GM21381 (cell line): Measurements from ENCODE around the gene TM7SF3.
A peak's percentile ranks its signal among the peaks of the same experiment; 100 is the strongest.
"Not testable (repeated sequence)": the region's sequence is repeated elsewhere in the genome, so short reads cannot be mapped to it uniquely, and the experiment has no call there.

Experiments
- ATAC-seq: cut with Tn5 transposase; IDR thresholded peaks from one replicate; pipeline ENCODE4 v1.9.1; 2021; ENCODE audit warnings: mild to moderate bottlenecking, moderate library complexity; ENCODE audit not compliant: unreplicated experiment

TM7SF3 gene, protein sequence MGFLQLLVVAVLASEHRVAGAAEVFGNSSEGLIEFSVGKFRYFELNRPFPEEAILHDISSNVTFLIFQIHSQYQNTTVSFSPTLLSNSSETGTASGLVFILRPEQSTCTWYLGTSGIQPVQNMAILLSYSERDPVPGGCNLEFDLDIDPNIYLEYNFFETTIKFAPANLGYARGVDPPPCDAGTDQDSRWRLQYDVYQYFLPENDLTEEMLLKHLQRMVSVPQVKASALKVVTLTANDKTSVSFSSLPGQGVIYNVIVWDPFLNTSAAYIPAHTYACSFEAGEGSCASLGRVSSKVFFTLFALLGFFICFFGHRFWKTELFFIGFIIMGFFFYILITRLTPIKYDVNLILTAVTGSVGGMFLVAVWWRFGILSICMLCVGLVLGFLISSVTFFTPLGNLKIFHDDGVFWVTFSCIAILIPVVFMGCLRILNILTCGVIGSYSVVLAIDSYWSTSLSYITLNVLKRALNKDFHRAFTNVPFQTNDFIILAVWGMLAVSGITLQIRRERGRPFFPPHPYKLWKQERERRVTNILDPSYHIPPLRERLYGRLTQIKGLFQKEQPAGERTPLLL

DNA sequence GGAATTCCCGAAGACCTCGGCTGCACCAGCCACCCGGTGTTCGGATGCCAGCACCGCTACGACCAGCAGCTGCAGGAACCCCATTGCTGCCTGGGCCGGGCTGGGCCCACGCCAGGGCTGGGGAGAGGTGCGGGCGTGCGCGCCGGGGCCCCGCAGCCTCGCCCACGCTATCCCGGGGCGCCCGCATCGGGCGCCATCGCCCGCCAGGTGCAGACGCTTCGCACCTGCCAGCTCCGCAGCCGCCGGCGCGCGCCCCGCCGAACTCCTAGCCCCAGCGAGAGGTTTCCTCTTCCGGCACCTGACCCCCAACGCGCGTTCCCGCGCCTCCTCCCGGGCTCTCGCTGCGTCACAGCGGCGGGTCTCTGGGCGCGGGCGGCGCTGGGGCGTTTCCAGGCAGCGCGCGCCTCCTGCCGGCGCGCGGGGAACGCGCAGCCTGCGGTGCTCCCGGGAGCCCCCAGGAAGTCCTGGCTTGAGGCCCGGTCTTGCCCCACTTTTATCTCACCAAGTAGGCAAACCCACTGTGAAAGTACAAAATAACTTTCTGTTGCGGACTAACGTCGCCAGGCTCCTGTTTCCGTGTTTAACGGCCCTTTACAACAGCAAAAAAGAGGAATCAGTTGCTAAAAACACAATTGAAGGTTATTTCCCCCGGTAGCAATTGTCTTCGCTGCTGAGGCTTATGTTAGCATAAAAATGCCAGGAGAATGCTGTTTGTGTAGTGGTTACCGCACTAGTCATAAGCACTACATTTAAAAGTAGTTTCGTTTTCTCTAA, at the start of gene TM7SF3:
TM7SF3 (minus strand) TSS at position 300 of the 774 bp plus-strand sequence; CDS start at position 84, 216 bp downstream.
- ATAC-seq: peak; percentile 92

DNA sequence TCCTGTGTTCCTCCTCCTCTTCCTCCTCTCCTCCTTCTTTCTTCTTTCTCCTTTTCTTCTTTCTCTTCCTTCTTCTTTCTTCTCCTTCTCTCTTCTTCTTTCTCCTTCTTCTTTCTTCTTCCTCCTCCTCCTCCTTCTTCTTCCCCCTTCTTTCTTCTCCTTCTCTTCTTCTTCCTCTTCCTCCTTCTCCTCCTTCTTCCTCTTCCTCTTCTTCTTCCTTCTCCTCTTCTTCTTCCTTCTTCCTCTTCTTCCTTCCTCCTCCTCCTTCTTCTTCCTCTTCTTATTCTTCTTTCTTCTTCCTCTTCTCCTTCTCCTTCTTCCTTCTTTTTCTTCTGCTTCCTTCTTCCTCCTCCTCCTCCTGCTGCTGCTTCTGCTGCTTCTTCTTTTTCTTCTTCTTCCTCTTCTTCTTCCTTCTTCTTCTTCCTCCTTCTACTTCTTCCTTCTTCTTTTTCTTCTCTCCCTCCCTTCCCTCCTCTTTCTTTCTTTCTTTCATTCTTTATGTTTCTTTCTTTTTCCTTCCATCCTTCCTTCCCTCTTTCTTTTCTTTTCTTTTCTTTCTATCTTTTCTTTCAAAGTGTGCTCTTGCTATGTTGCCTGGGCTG, 49.2 kb upstream of the TM7SF3 start:
- ATAC-seq: no peak

DNA sequence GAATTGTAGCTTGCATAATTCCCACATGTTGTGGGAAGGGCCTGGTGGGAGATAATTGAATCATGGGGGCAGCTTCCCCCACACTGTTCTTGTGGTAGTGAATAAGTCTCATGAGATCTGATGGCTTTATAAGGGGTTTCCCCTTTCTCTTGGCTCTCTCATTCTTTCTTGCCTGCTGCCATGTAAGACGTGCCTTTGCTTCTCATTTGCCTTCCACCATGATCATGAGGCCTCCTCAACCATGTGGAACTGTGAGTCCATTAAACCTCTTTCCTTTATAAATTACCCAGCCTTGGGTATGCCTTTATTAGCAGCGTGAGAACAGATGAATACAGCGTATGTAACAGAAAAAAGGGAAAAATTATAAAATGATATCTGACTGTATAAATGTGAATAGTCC, 47.1 kb upstream of the TM7SF3 start:
- no peak for ATAC-seq

DNA sequence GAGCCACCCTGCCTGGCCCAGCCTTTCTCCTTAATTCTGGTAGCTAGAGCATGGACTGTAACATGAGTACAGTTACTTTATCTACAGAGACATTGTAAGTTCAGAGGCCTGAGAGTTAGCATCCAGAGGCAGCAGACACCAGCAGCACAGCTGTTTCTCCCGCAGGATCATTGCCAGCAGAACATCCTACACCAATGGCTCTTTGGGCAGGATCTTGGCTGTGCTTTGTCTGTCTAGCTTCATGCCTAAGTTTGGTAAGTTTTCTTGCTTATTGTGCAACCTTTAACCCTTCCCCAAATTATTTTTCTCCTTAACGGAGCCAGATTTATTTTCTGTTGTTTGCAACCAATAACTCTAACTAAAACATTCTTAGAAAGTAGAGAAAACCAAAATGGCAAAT, 46.6 kb upstream of the TM7SF3 start:
- ATAC-seq: no peak

DNA sequence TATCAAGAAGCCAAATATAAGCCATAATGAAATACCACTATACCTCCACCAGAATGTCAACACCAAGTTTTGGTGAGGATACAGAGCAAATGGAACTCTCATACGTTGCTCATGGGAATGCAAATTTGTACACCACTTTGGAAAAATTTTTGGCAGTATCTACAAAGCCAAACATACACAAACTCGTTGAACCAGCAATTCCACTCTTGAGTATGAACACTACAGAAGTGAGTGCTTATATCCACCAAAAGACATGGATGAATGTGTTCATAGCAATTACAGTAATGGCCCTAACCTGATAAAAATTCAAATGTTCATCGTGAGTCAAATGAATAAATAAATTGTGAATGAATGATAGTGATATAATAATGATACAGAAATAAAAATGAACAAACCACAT, 43.4 kb upstream of the TM7SF3 start:
- no peak for ATAC-seq

DNA sequence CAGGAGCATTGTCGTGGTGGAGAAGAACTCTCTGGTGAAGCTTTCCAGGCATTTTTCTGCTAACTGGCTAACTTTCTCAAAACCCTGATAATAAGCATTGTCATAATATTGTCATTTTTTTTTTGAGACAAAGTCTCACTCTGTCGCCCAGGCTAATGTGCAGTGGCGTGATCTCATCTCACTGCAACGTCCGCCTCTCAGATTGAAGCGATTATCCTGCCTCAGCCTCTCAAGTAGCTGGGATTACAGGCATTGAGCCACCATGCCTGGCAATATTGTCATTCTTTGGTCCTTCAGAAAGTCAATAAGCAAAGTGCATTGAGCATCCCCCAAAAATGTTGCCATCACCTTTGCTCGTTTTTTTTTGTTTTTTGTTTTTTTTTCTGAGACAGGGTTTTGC, 41.8 kb upstream of the TM7SF3 start:
- no peak for ATAC-seq

DNA sequence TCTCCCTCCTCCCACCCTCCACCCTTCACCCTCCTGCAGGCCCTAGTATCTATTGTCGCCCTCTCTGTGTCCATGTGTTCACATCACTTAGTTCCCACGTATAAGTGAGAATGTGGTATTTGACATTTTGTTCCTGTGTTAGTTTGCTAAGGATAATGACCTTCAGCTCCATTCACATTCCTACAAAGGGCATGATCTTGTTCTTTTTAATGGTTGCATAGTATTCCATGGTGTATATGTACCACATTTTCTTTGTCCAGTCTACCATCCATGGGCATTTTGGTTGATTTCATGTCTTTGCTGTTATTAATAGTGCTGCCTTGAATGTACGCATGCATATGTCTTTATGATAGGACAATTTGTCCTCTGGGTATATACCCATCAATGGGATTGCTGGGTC, 38.6 kb upstream of the TM7SF3 start:
- no peak for ATAC-seq

DNA sequence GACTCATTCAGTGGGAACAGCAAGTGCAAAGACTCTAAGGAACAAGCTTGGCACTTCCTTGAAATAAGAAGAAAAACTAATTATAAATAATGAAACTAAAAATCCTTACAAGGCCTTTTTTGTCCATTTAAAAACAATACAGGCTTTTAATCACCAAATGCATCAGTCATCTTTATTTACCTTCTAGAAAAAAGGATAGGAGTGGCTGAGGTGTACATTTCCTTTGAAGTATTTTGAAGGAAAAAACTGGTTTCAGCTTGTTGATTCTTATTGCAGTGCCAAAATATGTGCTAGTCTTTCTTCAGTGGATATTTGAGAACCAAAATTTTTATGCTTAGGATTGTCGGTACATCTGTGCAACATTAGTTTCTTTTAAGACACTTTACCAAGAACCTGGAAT, 38.0 kb upstream of the TM7SF3 start:
- ATAC-seq: no peak

DNA sequence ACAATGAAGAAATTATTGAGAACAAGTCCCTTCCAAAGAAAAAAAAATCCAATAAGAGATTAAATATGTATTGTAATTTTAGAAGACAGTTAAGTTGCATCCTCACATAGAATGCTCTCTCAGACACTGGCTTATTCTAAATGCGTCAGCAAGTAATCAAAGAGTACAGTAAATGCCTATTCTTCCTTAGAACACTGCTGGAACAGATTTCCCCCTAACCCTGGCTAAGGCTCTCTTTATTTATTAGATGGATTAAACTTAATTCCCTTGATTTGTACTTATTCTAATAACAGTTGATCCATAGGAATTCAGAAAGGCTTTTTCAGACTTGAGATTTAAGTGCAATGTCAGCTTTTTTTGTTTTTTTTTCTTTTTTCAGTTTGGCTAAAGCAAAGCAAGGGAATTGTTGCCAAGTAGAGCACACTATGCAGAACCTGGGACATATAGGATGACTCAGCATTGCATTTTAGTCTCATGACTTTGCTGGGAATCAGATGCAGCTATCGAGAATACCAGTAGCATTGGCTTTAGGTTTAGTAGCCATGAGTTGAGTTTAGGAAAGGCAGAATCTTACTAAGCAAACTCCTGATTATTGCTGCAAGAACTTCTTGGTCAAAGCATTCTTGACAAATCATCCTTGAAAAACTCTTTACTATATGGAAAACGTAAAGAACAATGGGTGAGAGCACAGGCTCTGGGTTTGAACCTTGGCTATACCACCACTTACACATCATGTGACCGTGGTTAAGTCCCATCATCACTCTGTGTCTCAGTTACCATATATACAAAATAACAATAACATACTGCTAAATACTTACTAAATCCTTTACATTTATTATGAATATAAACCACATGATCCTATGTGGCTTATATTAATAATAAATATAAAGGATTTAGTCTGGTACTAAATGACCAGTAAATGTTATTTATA, 34.9 kb upstream of the TM7SF3 start:
- ATAC-seq: no peak

DNA sequence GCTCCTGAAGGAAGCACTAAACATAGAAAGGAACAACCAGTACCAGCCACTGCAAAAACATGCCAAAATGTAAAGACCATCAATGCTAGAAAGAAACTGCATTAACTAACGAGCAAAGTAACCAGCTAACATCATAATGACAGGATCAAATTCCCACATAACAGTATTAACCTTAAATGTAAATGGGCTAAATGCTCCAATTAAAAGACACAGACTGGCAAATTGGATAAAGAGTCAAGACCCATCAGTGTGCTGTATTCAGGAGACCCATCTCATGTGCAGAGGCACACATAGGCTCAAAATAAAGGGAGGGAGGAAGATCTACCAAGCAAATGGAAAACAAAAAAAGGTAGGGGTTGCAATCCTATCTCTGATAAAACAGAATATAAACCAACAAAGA, 27.8 kb upstream of the TM7SF3 start:
- ATAC-seq: not testable (repeated sequence)

DNA sequence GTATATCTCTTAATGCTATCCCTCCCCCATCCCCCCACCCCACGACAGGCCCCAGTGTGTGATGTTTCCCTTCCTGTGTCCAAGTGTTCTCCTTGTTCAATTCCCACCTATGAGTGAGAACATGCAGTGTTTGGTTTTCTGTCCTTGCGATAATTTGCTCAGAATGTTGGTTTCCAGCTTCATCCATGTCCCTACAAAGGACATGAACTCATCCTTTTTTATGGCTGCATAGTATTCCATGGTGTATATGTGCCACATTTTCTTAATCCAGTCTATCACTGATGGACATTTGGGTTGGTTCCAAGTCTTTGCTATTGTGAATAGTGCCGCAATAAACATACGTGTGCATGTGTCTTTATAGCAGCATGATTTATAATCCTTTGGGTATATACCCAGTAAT, 26.5 kb upstream of the TM7SF3 start:
- not testable (repeated sequence) for ATAC-seq

DNA sequence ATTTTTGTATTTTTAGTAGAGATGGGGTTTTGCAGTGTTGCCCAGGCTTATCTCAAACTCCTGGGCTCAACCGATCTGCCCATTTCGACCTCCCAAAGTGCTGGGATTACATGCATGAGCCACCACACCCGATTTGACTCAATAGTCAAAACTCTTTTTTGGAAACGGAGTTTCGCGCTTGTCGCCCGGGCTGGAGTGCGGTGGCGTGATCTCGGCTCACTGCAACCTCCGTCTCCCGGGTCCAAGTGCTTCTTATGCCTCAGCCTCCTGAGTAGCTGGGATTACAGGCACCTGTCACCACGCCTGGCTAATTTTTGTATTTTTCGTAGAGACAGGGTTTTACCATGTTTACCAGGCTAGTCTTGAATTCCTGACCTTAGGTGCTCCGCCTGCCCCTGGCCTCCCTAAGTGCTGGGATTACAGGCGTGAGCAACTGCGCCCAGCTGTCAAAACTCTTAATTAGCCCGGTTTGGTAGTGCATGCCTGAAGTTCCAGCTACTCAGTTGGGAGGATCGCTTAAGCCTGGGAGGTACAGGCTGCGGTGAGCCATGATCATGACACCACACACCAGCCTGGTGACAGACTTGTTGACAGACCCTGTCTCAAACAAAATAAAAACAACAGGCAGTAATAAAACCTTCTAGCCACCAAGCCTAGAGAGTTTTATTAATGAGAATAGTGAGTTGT, 20.6 kb upstream of the TM7SF3 start:
- no peak for ATAC-seq

DNA sequence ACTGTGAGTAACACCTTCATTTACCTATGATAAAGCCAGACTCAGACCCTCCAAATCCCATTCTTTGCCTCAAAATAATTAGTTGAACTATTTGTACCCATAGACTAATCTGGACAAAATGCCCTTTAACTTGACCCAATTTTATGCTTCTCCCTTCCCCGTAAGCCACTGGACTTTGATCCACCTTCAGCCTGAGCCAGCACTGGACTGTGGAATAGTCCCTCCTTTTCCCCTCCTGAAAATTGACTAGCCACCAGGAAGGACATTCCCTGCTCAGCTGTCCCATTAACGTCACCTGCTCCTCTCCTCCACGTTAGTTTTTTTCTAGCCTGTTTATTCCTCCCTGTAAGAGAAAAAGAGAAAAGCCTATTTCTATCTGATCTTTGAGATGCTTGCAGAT, 18.5 kb upstream of the TM7SF3 start:
- ATAC-seq: no peak

DNA sequence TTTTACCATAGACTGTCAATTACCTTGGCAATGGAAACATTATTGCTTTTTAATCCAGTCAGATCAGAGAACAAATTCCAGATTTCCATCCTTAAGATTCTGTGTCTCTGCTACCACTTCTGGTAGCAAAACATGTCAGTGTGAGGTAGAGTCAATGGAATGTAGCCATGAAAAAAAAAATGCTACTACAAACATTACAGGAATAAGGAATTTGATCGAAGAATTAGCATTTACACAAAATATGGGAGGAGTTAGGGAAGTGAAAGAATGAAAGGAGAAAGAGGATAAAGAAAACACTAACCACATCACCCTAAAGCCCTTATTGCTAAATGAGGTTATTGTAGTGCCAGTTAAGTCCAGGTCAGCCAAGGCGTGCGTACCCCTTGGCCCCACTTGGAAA, 17.3 kb upstream of the TM7SF3 start:
- no peak for ATAC-seq

DNA sequence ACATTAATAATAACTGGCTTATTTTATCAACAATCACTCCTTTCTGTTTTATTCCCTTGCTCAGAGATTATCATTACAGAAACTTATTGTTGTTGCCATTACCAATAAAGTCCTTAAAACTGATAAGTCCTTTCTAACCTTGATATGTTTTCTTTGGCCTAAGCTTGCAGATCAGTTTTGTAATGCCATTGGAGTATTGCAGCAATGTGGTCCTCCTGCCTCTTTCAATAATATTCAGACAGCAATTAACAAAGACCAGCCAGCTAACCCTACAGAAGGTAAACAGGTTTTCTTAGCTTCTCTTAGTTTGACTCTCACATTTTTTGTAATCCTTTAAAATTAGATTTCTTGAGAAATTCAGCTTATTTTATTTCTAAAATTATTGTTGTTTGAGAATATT, 12.1 kb upstream of the TM7SF3 start:
- ATAC-seq: no peak

DNA sequence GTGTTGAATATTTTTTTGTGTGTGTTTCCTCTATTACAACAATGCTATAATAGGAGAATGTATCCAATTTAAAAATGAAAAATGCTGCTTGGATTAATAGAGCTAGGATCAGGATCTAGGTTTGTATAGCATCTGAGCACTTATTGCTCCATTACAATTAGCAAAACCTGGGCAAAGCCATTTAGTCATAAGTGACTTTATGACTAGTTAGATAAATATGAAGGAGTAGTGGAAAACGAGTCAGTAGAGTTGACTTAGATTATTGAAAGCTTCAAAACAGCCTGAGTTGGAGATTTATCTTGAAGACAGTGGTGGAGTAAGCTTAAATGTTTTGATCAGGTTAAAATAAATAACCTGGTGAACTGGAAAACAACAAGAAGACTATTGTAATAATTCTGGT, 10.9 kb upstream of the TM7SF3 start:
- no peak for ATAC-seq

DNA sequence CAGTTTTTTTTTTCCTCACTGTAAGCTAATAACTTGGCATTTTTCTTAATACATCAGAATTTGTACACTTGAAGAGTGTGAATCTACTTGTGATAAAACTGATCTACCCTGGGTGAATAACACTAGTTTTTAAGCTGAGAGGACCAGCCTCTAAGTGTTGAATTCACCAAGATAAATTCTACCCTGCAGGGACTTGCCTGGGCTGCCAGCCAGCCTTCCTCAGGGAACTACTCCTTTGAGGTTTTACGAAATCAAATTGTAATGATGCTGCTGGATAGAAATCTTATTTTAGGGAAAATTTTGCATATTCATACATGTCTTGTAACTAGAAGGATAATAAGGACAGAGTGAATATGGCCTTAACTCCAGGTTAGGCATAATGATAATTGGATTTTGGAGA, 10.1 kb upstream of the TM7SF3 start:
- ATAC-seq: no peak

DNA sequence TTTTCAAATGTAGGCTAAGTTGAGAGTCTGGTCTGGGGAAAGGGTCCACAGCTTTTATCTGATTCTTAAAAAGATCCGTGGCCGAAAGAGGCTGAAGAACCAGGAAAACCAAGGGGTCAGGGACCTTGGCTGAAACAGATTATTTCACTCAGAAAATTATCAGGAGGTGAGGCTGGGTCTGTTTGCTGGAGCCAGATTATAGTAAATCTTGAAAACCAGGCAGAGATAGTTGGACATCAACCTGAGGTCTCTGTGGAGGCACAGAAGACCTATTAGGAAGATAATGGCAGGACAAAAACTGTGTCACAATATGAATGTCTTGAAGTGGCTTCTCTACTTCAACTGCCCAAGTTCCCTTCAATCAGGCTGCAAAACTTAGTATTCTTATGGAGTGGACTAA, 6.6 kb upstream of the TM7SF3 start:
- no peak for ATAC-seq

DNA sequence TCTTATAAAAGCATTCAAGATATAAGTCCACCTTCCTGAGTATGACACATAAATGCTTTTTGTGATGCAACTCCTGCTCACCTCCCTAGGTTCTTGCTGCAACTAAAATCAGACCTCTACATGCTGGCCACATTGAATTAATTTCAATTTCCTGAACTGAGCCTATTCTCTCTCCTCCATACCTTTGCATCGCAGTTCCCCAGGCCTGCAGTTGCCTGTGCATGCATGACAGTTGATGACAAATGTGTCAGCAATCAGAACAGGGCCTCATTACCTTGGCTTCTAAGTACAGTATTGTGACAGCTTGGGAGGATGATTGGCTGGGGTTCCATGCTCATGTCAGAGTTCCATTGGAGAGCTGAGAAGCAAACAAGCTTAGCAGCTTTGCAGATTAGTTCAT, 3.9 kb upstream of the TM7SF3 start:
- no peak for ATAC-seq
